HG03469 (cell line): ENCODE data around the gene REEP1.

Experiments used
- ATAC-seq: cut with Tn5 transposase; IDR thresholded peaks from one replicate; pipeline ENCODE4 v1.9.1; 2021; ENCODE audit warnings: mild to moderate bottlenecking, moderate library complexity, moderate number of reproducible peaks; ENCODE audit not compliant: unreplicated experiment

Gene REEP1

DNA sequence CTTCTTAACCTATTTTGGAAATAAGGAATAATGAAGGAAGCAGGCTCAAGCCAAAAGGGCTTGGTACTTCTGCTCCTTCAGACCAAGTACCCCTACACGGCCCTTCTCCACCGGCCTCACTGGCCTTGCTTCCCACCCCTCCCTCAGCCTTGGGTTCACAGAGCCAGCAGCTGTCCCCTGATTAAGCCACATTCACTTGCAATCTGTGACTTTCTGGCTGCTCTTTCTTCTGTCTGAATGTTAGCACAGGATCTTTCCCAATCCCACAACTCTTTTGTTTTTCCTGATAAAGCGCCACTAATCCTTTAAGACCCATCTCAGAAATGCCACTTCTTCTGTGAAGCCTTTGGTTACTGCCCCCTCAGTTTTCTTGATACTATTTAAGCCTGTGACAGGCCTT, 52.4 kb downstream of the REEP1 start:
- ATAC-seq = no peak

DNA sequence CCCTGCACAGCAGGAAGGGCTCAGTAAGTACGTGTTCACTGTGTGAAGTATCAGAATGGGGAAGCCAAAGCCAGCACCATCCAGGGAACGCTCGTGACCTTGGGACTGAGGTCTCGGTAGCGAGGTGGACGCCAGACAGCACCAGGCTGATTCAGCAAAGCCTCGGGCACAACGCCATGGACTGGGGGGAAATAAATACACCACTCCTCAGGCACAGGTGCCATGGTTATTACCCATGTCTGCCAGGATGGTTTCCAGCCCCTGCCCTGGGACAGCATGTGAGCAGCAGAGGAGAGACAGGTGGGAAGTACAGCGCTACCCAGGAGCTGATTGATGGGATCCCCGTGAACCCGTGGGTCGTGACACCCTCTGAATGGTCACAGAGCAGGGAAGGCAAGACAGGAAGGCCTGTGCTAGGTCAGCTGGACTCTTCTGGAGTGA, 53.0 kb downstream of the REEP1 start:
- no peak for ATAC-seq

DNA sequence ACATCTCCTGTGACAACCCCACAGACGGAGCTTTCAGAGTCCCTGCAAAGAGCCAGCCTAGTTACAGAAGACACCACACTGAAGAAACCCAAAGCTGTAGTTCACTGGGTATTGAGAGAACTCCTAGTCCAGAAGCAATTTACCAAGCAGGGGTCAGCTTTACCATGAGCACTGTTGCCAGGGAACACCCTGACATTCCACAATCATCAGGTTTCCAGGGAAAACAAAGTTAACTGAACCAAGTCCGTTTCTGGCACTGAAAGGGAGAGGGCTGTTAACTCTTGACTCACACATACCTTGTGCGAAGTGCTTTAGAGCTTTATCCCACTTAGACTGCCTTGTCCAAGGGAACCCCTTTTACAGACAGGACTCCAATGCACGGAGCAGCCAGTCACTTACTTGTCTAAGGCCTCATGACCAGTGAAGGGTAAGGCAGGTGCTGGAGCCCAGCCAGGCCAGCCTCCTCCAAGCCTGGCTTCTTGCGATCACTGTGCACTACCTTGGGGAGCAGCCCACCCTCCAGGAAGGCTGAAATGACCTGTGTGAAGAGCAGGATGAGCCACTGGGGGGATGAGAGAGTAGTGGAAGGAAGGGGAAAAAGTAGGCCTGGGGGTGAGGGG, 53.9 kb downstream of the REEP1 start:
- no peak for ATAC-seq

DNA sequence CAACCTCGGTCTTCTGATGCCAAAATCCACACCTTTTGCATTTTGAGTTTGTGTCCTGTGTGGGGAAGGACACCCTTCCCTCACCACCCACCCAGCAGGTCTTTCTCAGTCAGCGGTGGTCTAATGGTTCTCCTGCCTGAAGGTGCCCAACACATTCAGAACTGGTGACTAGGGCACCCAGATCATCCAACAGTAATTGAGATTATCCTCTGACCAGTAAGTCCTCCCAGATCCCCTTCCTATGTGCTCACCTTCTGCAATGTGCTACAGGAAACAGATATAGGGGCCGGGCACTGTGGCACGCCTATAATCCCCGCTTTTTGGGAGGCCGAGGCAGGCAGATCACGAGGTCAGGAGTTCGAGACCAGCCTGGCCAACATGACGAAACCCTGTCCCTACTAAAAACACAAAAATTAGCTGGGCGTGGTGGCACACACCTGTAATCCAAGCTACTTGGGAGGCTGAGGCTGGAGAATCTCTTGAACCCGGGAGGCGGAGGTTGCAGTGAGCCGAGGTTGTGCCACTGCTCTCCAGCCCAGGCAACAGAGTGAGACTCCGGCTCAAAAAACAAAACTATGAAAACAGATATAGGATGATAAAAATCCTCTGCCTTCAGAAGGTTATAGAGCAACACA, 56.2 kb downstream of the REEP1 start:
- ATAC-seq = no peak

DNA sequence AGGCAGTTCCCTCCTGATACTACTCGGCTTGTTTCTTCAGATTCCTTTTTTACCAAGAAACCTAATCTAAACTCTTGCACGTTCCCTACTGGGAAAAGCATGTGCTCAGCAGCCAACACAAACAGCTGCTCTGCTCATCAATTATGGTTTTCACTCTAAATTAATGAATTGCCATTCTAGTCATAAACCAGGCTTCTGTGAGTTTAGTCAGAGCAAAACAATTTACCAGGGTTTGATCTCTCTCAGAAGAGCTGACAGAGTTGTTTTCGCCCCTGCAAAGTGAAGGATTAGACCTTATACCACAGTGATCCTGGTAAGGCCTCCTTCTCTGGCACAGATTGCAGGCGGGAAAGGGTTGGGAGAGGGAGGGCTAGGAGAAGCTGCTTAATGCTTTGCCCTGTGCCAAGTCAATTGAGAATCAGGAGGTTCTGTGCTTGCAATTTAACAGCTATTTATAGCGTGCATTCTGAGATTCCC, 57.2 kb downstream of the REEP1 start:
- ATAC-seq = no peak

DNA sequence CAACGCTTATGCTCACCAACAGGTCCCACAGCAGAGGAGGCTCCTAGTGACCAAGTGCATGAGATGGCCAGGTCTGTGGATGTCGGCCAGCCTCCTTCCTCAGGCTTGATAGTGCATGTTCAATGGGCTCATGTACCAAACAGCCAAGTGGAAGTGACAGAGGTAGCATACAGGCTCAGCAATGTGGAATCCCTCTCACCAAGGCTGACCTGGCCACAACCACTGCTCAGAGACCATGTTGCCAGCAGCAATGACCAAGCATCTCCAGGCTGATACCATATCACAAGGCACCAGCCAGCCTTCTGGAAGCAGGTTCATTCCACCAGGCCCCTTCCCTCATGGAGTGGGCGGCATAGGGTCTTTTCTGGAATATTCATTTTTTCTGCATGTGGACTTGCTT, 61.5 kb downstream of the REEP1 start:
- ATAC-seq = no peak

DNA sequence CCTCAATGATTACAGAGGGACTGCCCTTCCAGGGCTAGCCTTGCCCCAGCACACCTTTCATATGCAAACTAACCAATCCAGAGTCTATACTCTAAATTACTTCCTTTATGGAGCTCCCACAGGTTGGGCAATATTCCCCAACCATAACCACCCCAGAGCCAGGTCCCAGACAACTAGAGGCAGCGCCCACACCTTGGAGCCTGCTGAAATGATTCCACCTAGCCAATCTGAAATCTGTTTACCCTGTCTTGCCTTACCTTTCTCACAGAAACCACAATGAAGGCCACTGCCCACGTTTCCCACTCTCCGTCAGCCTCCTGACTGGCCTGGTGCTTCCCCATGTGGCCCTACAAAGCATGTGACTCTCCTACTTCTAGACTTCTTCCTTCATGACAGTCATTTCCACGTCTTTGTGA, 62.0 kb downstream of the REEP1 start:
- no peak for ATAC-seq

DNA sequence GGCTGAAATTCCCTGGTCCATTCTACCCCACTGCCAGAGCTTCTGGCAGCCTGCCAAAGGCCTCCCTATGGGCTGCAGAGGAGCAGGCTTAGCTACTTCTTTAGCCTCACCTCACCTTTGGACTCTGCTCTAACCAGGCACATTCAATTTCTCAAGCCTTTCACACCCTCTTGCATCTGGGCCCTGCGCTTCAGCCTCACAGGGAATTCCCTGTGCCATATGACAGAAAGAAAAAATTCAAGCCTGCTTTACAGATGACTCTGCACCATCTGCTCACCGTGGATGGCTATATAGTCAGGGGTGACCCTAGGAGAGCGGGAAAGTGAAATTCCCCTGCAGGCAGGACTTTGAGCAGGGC, 62.5 kb downstream of the REEP1 start:
- ATAC-seq = no peak

DNA sequence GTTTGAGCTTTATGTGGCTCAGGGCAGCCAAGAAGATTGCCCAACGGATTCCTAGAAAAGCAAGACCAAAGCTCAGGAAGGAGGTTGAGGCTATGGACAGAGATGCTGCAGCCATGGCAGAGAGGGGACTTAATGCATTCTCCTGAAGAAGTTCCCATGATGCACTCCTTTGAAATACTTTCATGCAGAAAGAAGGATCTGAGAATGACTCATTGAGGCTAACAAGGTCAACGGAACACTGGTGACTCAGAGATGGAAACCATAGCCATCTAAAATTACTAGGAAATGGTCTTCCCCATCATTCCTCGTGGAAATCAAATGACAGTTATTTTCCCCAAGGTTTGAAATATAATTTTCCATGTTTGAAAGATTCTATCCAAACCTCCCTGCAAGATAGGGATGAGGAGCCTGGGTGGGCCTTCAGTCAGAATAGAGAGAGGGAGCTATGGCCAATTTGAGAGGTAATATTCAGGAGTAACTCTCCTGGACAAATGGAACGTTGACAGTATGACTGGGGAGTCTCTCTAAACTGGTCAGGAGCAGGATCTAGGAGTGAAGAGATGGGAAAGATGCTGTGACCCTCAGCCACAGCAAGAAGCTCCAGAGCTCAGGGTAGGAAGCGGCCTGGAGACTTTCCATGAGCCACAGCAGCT, 63.0 kb downstream of the REEP1 start:
- no peak for ATAC-seq

DNA sequence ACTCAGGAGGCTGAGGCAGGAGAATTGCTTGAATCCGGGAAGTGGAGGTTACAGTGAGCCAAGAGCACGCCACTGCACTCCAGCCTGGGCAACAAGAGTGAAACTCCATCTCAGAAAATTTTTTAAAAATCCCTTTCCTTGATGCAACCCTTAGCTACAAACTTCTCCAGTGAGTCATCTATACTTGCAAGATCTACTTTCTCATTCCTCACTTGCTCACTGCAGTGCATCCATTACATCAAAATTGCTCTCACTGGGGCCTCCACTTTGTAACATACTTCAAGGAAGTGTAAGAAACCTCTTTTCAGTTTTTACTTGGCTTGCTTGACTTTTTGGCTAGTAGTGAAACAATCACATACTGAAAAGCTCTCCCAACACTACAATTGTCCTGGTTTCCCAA, 65.3 kb downstream of the REEP1 start:
- no peak for ATAC-seq

DNA sequence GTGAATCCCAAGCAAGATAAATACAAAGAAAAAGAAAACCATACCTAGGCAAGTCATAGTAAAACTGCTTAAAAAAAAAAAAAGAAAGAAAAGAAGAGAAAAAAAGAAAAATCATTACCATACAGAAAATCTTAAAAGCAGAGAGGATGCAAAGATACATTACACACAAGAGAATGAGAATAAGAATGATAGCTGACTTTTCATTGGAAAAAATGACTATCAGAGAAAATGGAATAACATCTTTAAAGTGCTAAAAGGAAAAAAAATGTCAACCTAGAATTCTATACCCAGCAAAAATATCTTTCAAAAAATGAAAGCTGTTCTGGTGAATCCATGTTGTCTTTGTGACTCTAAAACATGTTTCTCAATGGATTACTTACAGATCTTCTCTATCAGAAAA, 66.2 kb downstream of the REEP1 start:
- no peak for ATAC-seq

DNA sequence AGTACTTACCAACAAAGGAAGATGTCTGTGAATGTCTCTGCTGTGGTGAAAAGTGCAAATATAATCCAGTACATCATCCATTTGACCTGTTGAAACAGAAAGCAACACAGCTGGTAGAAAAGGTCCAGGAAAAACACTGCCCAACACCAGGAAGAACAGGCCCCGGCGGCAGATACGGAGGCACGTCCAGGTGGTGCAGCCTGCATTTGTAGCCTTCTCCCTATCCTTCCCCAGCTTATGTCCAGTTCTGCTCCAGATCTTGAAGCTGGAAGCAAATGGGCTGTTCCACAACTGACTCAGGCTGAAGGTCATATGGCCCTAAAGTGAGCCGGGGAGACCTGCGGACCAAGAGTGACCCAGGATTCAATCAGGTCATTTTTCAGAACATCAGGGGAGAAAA, 73.5 kb downstream of the REEP1 start:
- ATAC-seq = no peak

DNA sequence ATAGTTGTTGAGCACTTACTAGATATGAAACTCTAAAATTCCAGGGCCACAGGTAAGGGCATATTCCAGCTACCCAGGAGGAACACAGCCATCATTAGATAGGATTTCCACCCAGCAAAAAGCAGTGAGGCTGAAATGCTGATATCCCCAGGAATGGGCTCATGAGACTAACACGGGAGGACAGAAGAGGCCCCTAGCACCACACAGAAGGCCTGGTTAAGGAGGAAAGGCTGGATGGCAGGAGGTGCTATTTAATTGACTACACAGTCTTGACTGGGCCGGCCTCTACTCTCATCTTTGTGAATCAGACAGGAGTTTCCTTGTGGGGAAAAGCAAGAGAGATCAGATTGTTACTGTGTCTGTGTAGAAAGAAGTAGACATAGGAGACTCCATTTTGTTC, 76.4 kb downstream of the REEP1 start:
- ATAC-seq = no peak

DNA sequence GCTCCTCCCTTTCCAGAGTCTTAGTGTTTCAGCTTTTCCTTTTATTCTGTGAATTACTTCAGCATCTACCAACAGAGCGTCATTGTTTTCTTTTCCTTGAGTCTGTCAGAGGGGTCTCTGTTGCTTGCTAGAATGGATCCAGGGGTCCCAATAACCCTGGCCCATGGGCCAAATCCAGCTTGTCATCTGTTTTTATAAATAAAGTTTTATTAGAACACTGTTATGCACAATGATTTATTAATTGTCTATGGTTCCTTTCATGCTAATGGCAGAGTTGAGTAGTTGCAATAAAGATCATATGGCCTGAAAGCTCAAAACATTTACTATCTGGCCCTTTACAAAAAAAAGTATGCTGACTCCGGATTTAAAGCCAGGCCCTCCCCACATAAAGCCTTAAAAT, 79.3 kb downstream of the REEP1 start:
- no peak for ATAC-seq

DNA sequence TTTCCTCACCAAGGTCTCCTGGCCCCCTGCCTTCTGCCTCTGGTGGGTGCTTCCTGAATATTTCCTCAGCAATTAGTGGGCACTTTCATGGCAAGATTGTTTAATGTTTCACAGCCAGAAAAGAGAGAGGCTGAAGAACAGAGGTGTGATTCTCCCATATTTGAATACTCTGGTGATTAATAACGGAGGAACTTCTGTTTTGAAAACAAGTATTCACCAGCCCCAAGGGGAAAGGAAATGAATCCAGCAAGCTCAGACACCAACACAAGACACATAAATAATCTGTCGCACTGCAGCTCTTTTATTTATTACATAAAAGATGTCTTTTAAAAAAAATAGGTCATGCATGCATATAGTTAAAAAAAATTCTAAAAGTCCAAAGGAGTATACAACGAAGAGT, 80.4 kb downstream of the REEP1 start:
- ATAC-seq = no peak

DNA sequence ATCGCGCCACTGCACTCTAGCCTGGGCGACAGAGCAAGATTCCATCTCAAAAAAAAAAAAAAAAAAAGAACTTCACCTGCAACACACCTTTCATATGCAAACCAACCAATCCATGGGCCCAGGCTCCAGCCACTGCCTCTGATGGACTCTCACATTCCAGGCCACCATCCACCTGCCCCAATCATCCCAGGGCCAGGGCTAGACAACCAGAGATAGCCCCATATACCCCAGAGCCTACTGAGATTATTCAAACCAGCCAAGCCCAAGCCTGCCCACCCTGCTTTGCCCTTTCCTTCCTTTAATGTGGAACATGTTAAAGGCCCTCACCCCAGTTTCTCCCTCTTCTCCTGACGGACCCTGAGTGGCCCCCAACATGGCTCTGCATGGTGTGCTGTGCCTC, 81.1 kb downstream of the REEP1 start:
- ATAC-seq = no peak

DNA sequence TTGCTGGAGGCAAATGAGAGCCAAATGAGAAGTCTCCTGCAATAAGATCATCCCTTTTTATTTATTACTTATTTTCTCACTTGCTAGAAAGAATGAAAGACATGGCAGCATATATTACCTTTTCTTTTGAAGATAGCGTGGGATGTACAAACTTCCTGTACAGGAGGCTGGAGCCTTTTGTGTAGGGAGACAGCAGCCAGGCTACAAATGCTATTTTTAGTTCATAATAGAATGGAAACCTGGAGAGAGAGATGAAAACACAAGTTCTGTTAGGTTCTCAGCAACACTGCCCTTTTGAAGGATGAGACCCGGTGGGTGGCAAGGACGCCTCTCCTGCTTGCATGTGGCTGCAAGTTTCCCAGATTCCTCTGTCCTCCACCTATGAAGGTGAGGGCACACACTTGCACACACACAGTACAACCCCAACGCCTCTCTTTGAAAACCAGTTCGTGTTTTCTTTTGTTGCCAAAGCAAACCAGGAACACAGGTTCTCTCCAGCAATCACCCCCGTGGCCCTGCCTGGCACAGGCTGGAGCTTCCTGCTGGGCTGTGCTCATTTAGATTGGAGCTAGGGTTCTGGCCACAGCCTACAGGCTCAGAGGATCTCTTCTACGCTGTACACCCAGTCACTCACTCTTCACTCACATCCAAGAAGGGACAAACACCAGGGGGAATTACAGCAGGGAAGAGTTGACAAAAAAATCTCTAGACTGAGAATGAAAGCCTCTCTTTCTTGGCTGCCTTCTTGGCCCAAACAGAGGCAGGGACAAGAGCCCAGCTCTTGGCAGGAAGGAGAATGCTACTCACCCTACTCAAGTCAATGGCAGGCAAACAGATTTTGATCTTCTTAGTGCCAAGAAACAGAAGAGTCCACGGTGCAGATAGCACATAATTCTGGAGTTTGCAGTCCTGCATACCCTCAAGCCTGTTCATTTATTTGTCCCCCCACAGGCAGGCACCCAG, 82.6 kb downstream of the REEP1 start:
- ATAC-seq = no peak

DNA sequence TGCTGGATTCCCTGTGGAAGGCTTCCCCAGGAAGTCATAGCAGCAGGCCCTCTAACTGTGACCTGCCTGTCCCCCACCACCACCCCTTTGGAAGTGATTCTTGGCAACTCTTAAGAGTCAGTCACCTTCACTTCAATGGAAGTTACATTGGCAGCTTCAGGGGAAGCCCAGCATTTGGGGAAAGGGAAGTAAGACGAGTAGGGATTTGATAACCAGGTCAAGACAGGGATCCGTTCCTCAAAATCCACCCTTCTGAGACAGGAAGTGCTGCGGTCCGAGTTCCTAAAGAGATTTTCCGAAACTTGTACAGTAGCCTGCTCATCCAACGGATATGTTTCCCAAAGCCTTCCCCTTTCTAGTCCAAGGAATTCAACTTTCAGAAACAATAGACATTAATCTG, 84.0 kb downstream of the REEP1 start:
- no peak for ATAC-seq

DNA sequence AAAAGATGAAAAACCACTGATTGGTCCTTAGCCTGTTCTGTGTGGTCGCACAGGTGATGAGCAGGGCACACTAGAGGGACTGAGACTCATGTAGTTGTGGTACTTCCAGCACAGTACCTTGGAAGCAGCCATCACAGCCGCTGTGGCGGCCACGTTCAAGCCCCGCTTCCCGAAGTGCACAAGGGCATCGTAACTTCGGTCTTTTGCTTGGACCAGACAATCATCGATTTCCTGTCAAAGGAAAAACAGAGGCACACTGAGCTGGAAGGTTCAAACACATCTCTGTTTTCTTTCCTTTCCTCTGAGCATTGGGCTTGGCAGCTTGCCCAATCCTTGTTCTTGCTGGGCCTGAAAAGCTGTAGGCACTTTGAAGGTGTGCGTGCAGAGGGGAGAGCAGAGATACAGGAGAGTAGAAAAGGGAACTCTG, 85.6 kb downstream of the REEP1 start:
- no peak for ATAC-seq

DNA sequence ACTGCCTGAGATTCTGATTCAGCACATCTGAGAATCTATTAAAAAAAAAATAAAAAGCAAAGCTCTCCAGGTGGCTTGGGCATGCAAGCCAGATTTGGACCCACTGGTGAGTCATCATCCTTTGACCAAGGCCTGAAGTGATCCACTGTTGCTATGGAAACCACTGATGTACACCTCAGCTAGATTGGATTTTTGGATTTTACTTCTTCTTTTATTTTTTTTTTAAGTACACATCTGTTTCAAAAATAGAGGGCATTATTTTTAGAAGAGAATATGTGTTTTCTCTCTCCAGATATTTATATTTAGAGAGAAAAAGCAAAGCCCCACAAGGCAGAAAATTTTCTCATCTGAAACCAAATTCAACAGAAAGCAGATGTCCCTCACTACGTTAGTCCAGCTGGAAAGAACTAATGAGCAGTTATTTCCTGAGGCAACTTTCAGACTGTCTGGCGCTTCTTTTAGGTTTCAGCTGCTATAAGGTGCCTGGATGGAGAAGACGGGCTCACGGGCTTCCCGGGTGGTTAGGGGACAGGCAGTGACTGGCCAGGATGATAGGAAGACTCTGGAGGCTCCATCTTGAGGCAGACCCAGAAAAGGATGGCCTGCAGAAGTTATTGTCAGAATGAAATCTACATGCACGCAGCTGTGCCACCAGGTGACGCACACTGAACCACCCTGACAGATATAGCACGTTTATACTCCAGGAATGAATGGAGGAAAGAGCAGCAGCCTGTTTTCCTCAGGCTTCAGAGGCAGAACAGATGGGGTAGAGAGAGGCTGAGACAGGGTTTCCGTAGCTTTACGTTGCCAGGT, 87.6 kb downstream of the REEP1 start:
- peak; percentile 43 for ATAC-seq
